Right hindlimb (tissue), 1 donor: ENCODE measurements around the gene ATP5PB.

Experiments
- DNase-seq: peaks from one replicate; pipeline ENCODE4 v3.0.0-alpha.2; 2018

ATP5PB gene

GRCh38 chr1:111476214-111476613 lies 26.9 kb downstream of the ATP5PB start:
- no peak for DNase-seq

- no peak for DNase-seq
These were observed 27.6 kb downstream of the ATP5PB start for GRCh38 chr1:111476761-111477309.

GRCh38 chr1:111480674-111481073 lies 31.4 kb downstream of the ATP5PB start:
- DNase-seq = no peak

GRCh38 chr1:111481387-111482221 lies 32.3 kb downstream of the ATP5PB start:
- DNase-seq = peak; percentile 81

- DNase-seq = no peak
These were observed 33.9 kb downstream of the ATP5PB start for GRCh38 chr1:111483166-111483565.

- DNase-seq = no peak
These were observed 34.6 kb downstream of the ATP5PB start for GRCh38 chr1:111483876-111484275.

- no peak for DNase-seq
These were observed 35.2 kb downstream of the ATP5PB start for GRCh38 chr1:111484391-111485026.

GRCh38 chr1:111486431-111486830 lies 37.2 kb downstream of the ATP5PB start:
- no peak for DNase-seq

GRCh38 chr1:111487133-111487532 lies 37.9 kb downstream of the ATP5PB start:
- no peak for DNase-seq

GRCh38 chr1:111488669-111489068 lies 39.4 kb downstream of the ATP5PB start:
- DNase-seq = no peak

- no peak for DNase-seq
These were observed 40.3 kb downstream of the ATP5PB start for GRCh38 chr1:111489604-111490003.

GRCh38 chr1:111490220-111490619 lies 41.0 kb downstream of the ATP5PB start:
- DNase-seq = no peak

GRCh38 chr1:111491070-111491469 lies 41.8 kb downstream of the ATP5PB start:
- no peak for DNase-seq

GRCh38 chr1:111496398-111496797 lies 47.1 kb downstream of the ATP5PB start:
- DNase-seq = no peak

GRCh38 chr1:111497592-111497991 lies 48.3 kb downstream of the ATP5PB start:
- DNase-seq = no peak

GRCh38 chr1:111499026-111499785 lies 49.9 kb downstream of the ATP5PB start:
- DNase-seq = no peak

GRCh38 chr1:111501645-111502044 lies 52.4 kb downstream of the ATP5PB start:
- no peak for DNase-seq

GRCh38 chr1:111503585-111504060 lies 54.4 kb downstream of the ATP5PB start, which contains the start of the genes ADORA3 and TMIGD3:
TSS of gene ADORA3 (minus strand) at chr1:111503633. CDS start at chr1:111503354, 279 bp downstream.
TSS of gene TMIGD3 (minus strand) at chr1:111503633. CDS start at chr1:111503354, 279 bp downstream.
- DNase-seq = no peak

GRCh38 chr1:111504097-111504496 lies 54.8 kb downstream of the ATP5PB start:
- no peak for DNase-seq

GRCh38 chr1:111505641-111506119 lies 56.4 kb downstream of the ATP5PB start:
- no peak for DNase-seq

GRCh38 chr1:111506561-111506960 lies 57.3 kb downstream of the ATP5PB start:
- DNase-seq = no peak

- peak; percentile 82 for DNase-seq
These were observed 58.3 kb downstream of the ATP5PB start for GRCh38 chr1:111507411-111508201.
